ENCODE data around the gene CD207.

Gene CD207

DNA sequence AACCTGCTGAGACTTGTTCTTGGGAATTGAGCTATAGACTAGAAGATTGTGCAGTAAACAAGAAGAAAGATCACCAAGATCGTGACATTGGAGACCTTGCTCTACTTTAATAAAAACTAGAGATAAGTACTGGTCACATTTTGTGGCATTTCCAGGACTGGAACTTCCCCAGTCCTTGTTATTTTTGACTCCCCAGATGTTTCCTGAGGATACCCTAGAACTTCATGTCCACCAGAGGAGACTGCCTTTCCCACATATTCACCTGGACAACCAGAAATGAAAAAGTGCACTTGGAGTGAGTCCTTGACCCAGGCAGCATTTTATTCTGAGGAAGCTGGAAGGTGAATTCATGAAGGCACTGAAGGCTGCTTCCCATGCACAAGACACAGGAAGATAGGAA lies 5.7 kb downstream of the CD207 start:
- Histone ChIP-seq H3K9me3 (ENCODE audit: insufficient read depth, low read length) (no peaks in the 10 kb centered on the region), H3K27me3 (ENCODE audit: insufficient read depth, insufficient read length) (no peaks in the 10 kb centered on the region), H3K9ac (ENCODE audit: insufficient read length, low read depth) (no peak overlapping the region), H3K4me1 (ENCODE audit: insufficient read depth, insufficient read length) (no peaks in the 10 kb centered on the region), H3K36me3 (ENCODE audit: insufficient read depth, insufficient read length, low read length) (no peaks in the 10 kb centered on the region), H3K4me3 (ENCODE audit: insufficient read length, low read depth) (no peak overlapping the region)
- TF ChIP-seq YY1 (IDR thresholded peaks at IDR 0.05; ENCODE audit: insufficient read depth, insufficient read length) = no peak
- no peak for TF ChIP-seq ZNF274 (IDR thresholded peaks at IDR 0.05; ENCODE audit: low read depth, low read length)
- no peak for TF ChIP-seq SUZ12 (IDR thresholded peaks at IDR 0.05; ENCODE audit: extremely low read depth, insufficient read depth, insufficient read length)
- no peak for DNase-seq (ENCODE audit: low read depth, low spot score)

DNA sequence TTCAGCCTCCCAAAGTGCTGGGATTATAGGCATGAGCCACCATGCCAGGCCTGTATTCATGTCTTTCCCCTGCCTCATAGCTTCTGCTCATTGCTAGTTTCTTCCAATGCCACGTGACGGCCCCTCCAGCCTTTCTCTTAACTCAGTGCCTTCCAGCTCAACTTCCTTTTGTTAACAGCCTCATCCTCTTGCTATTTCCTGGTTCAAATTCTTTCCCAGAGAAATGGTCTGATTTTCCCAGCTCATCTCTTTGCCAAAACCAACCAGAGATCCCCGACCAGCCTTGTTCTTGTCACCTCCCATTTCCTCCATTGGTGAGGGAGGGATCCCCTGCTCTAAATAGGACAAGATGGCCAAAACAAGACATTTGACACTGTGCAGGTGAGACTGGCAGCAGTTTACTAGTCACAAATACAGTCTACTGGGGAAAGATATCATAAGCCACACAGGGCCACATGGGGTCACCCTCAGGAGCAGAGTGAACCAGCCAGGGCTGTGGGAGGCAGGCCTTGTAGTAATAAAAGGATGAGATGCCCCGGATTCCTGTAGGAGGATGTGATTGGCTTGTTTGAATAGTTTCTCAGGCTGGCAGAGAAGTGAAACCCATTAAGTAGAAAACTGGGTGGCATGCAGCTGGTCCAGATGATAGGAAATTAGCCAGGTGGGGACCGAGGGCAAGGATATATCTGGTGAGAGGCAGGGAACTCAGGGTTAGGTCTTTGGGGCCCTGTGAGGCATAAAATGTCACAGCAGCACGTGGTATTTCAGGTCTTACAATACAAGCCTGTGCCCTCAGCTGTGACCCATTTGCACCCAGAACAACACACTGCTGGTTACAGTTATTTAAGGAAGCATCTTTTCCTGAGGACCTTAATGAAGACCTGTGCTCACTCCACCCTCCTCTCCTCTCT lies 6.4 kb downstream of the CD207 start:
- H3K4me3 ChIP-seq (ENCODE audit: insufficient read length, low read depth) = no peak overlapping the region
- H3K27me3 ChIP-seq (ENCODE audit: insufficient read depth, insufficient read length) = no peaks in the 10 kb centered on the region
- H3K9me3 ChIP-seq (ENCODE audit: insufficient read depth, low read length) = no peaks in the 10 kb centered on the region
- H3K36me3 ChIP-seq (ENCODE audit: insufficient read depth, insufficient read length, low read length) = no peaks in the 10 kb centered on the region
- TF ChIP-seq ZNF274 (IDR thresholded peaks at IDR 0.05; ENCODE audit: low read depth, low read length) (no peak), YY1 (IDR thresholded peaks at IDR 0.05; ENCODE audit: insufficient read depth, insufficient read length) (no peak), SUZ12 (IDR thresholded peaks at IDR 0.05; ENCODE audit: extremely low read depth, insufficient read depth, insufficient read length) (no peak)
- DNase-seq (ENCODE audit: low read depth, low spot score) = no peak
- no peaks in the 10 kb centered on the region for H3K4me1 ChIP-seq (ENCODE audit: insufficient read depth, insufficient read length)
- no peak overlapping the region for H3K9ac ChIP-seq (ENCODE audit: insufficient read length, low read depth)

DNA sequence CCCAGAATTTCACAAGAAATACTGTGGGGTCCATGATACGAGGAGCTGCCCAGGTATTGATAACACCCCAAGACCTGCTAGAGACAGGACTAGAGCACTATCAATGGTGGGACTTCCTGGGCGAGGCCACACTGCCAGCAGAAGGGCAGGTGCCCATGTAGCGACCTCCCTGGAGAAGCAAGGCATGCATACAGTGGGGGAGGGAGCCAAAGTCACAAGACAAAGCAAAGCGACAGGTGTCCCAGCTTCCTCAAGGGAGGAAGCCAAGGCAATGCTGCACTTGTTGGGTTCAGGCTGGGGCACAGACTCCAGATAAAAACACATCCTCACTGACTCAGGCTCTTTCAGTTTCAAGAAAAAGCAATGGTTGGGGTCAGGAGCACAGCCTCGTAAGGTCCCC lies 7.5 kb downstream of the CD207 start:
- Histone ChIP-seq H3K4me3 (ENCODE audit: insufficient read length, low read depth) (no peak overlapping the region), H3K4me1 (ENCODE audit: insufficient read depth, insufficient read length) (no peaks in the 10 kb centered on the region), H3K36me3 (ENCODE audit: insufficient read depth, insufficient read length, low read length) (no peaks in the 10 kb centered on the region), H3K9me3 (ENCODE audit: insufficient read depth, low read length) (no peaks in the 10 kb centered on the region), H3K27me3 (ENCODE audit: insufficient read depth, insufficient read length) (no peaks in the 10 kb centered on the region), H3K9ac (ENCODE audit: insufficient read length, low read depth) (no peak overlapping the region)
- TF ChIP-seq ZNF274 (IDR thresholded peaks at IDR 0.05; ENCODE audit: low read depth, low read length) = no peak
- no peak for TF ChIP-seq SUZ12 (IDR thresholded peaks at IDR 0.05; ENCODE audit: extremely low read depth, insufficient read depth, insufficient read length)
- TF ChIP-seq YY1 (IDR thresholded peaks at IDR 0.05; ENCODE audit: insufficient read depth, insufficient read length) = no peak
- DNase-seq (ENCODE audit: low read depth, low spot score) = no peak

DNA sequence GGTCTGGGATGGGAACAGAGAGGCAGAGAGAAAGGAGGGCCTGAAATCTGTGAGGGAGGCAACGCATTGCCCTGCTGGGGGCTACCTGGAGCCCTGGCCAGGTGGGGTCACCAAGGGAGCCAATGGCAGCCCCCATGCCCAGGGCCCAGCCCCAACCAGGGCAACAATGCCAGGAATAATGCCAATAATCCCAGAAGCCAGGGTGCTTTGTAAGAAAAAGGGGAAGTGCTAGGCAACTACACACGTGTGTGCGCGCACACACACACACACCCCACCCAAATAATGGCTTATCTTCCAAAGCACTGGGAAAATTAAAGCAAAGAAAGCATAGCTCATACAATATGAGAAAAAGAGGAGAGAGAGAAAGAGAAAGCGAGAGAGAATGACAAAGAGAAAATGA lies 8.2 kb downstream of the CD207 start:
- no peak overlapping the region for H3K9ac ChIP-seq (ENCODE audit: insufficient read length, low read depth)
- peaks cover 3% of the 10 kb centered on the region for H3K27me3 ChIP-seq (ENCODE audit: insufficient read depth, insufficient read length)
- H3K9me3 ChIP-seq (ENCODE audit: insufficient read depth, low read length) = no peaks in the 10 kb centered on the region
- H3K4me1 ChIP-seq (ENCODE audit: insufficient read depth, insufficient read length) = no peaks in the 10 kb centered on the region
- DNase-seq (ENCODE audit: low read depth, low spot score) = no peak
- no peaks in the 10 kb centered on the region for H3K36me3 ChIP-seq (ENCODE audit: insufficient read depth, insufficient read length, low read length)
- TF ChIP-seq ZNF274 (IDR thresholded peaks at IDR 0.05; ENCODE audit: low read depth, low read length) = no peak
- TF ChIP-seq SUZ12 (IDR thresholded peaks at IDR 0.05; ENCODE audit: extremely low read depth, insufficient read depth, insufficient read length) = no peak
- TF ChIP-seq YY1 (IDR thresholded peaks at IDR 0.05; ENCODE audit: insufficient read depth, insufficient read length) = no peak
- H3K4me3 ChIP-seq (ENCODE audit: insufficient read length, low read depth) = no peak overlapping the region

DNA sequence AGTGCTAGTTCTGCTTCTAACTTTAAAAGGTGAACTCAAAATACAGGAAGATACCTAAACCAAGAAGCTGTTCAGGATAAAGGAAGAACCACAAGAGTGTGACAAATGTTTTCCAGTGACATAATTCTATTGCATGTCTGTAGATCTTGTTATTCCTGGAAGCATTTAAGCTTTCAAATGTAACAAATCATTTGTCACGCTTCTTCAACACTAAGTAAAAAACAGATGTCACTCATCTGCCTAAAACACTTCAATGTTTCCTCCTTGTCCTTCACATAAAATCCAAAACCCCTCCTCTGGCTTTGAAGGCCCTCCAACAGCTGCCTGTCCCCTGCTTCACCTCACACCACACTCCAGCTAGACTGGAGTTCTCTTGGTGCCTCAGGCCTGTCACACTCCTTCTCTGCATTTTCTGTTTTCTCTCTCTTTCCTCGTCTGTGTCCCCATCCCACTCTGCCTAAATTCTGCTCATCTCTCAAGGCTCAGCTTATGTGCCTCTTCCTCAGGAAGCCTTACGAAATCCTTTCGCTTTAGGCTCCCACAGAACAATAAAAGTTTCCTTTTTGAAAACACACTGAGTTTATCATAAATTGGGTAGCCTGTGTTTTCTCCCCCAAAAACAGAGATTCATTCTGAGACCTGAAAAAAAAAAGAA lies 8.8 kb downstream of the CD207 start:
- no peaks in the 10 kb centered on the region for H3K4me1 ChIP-seq (ENCODE audit: insufficient read depth, insufficient read length)
- H3K9ac ChIP-seq (ENCODE audit: insufficient read length, low read depth) = no peak overlapping the region
- H3K27me3 ChIP-seq (ENCODE audit: insufficient read depth, insufficient read length) = peaks cover 3% of the 10 kb centered on the region
- TF ChIP-seq ZNF274 (IDR thresholded peaks at IDR 0.05; ENCODE audit: low read depth, low read length) = no peak
- no peak for TF ChIP-seq YY1 (IDR thresholded peaks at IDR 0.05; ENCODE audit: insufficient read depth, insufficient read length)
- TF ChIP-seq SUZ12 (IDR thresholded peaks at IDR 0.05; ENCODE audit: extremely low read depth, insufficient read depth, insufficient read length) = no peak
- DNase-seq (ENCODE audit: low read depth, low spot score) = no peak
- H3K36me3 ChIP-seq (ENCODE audit: insufficient read depth, insufficient read length, low read length) = no peaks in the 10 kb centered on the region
- no peaks in the 10 kb centered on the region for H3K9me3 ChIP-seq (ENCODE audit: insufficient read depth, low read length)
- H3K4me3 ChIP-seq (ENCODE audit: insufficient read length, low read depth) = no peak overlapping the region

DNA sequence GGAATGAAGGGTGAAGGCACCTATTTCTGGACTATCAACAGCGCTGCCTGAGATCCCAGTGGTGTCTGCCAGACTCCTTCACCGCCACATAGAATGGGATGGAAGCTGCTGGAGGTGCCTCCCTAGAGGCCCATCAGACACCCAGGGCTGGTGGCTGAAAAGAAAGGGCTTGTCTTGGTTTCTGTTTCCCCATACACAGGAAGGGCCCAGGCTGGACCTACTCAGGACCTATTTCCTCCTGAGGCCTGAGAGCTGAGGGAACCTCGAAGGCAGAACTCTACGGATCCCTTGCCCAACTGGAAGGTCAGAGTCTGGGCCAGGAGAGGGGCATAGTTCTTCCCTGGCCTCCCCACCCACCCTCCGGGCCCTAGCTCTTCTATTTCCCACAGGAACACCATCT lies 12.4 kb downstream of the CD207 start:
- Histone ChIP-seq H3K27me3 (ENCODE audit: insufficient read depth, insufficient read length) (peaks cover 6% of the 10 kb centered on the region), H3K9me3 (ENCODE audit: insufficient read depth, low read length) (no peaks in the 10 kb centered on the region), H3K36me3 (ENCODE audit: insufficient read depth, insufficient read length, low read length) (no peaks in the 10 kb centered on the region), H3K4me1 (ENCODE audit: insufficient read depth, insufficient read length) (no peaks in the 10 kb centered on the region), H3K4me3 (ENCODE audit: insufficient read length, low read depth) (no peak overlapping the region), H3K9ac (ENCODE audit: insufficient read length, low read depth) (no peak overlapping the region)
- no peak for TF ChIP-seq ZNF274 (IDR thresholded peaks at IDR 0.05; ENCODE audit: low read depth, low read length)
- DNase-seq (ENCODE audit: low read depth, low spot score) = no peak

DNA sequence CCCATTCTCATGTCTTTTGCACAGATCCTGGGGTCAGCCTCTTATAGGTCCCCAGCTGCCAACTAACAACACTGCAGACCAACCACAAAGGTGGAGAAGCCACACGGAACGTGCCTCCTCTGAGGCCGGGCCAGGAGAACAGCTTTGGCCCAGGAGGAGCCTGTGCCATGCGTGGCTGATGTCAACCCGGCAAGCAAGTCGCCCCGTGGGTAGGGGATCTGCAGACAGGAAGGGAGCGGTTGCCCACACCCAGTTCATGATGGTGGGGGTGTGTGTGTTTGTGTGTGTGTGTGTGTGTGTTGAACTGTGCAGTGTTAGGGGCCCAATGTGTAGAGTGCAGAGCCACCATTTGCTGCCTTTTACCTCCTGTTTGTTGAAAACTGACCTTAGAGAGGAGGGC lies 12.8 kb downstream of the CD207 start:
- Histone ChIP-seq H3K9me3 (ENCODE audit: insufficient read depth, low read length) (no peaks in the 10 kb centered on the region), H3K36me3 (ENCODE audit: insufficient read depth, insufficient read length, low read length) (no peaks in the 10 kb centered on the region), H3K27me3 (ENCODE audit: insufficient read depth, insufficient read length) (peaks cover 6% of the 10 kb centered on the region), H3K4me3 (ENCODE audit: insufficient read length, low read depth) (no peak overlapping the region), H3K4me1 (ENCODE audit: insufficient read depth, insufficient read length) (no peaks in the 10 kb centered on the region), H3K9ac (ENCODE audit: insufficient read length, low read depth) (no peak overlapping the region)
- TF ChIP-seq ZNF274 (IDR thresholded peaks at IDR 0.05; ENCODE audit: low read depth, low read length) (no peak), SUZ12 (IDR thresholded peaks at IDR 0.05; ENCODE audit: extremely low read depth, insufficient read depth, insufficient read length) (no peak), YY1 (IDR thresholded peaks at IDR 0.05; ENCODE audit: insufficient read depth, insufficient read length) (no peak)
- no peak for DNase-seq (ENCODE audit: low read depth, low spot score)

Measured in NT2/D1 (cell line).